Measurements from ENCODE around the gene CBX4. TPM values are rescaled to one million over a fixed set of nuclear protein-coding genes. Genes with fewer than 3 reads are reported as not detected.
A peak's percentile ranks its signal among the peaks of the same experiment; 100 is the strongest.

Gene CBX4
- total and polyA plus RNA-seq, 2 of the 13 experiments (the other 11 are each of a cell fraction or from before 2014, with no cell fraction given), result 25.8 to 50.8 TPM

DNA sequence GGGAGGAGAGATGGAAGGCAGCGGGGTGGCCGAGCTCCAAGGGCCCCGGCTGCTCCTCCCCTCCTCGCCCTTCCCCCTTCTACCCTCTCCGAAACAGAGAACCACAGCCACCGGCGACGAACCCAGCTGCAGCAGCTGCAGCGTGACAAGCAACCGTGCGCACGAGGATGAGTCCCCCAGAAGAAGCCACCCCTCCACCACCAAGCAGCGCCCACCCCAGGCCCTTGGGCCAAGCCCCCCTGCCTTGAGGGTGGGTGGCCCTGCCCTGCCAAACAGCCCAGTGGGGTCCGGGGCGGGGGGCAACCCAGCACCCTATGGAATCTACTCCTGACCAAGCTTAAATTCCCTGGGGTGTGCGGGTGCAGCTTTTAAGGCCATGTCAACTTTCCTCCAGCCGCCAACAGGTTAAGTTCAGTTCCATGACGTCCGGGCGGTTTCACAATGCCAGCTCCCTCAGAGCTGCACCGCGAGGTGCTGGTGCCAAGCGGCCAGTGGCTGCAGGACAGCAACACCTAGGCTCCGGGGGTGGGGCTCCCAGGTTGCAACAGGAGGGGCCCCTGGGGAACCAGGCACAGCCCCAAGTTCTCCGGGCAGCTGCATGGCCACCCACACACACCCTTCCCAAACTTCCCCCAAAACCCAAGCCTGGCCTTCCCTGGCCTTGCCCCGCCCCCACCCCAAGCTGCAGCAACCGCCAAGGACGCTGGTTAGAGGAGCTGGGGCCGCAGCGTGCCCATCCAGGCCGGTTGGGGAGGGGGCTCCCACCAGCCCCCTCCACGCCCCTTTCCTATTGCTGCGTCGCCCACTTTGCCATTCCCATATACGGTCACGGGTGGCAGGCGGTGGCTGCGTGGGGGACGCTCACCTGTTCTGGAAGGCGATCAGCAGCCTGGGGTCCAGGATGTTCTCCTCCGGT lies 2.0 kb downstream of the CBX4 start (continued):
- TF ChIP-seq, protein P1, sequence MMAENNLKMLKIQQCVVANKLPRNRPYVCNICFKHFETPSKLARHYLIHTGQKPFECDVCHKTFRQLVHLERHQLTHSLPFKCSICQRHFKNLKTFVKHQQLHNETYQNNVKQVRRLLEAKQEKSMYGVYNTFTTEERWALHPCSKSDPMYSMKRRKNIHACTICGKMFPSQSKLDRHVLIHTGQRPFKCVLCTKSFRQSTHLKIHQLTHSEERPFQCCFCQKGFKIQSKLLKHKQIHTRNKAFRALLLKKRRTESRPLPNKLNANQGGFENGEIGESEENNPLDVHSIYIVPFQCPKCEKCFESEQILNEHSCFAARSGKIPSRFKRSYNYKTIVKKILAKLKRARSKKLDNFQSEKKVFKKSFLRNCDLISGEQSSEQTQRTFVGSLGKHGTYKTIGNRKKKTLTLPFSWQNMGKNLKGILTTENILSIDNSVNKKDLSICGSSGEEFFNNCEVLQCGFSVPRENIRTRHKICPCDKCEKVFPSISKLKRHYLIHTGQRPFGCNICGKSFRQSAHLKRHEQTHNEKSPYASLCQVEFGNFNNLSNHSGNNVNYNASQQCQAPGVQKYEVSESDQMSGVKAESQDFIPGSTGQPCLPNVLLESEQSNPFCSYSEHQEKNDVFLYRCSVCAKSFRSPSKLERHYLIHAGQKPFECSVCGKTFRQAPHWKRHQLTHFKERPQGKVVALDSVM (CRISPR knock-in tag; IDR thresholded peaks at IDR 0.05), result 0 out of 2 replicates have a peak, but pooled peaks have one; percentile 29
- TF ChIP-seq RORA (CRISPR knock-in tag; IDR thresholded peaks at IDR 0.05), result no peak
- TF ChIP-seq TARDBP (CRISPR knock-in tag; IDR thresholded peaks at IDR 0.05), result peak; percentile 59; the same call in 1 of the 2 replicates
- no peak for TF ChIP-seq ZNF549 (CRISPR knock-in tag; IDR thresholded peaks at IDR 0.05)
- no peak for TF ChIP-seq MIER2 (CRISPR knock-in tag; IDR thresholded peaks at IDR 0.05)
- no peak for TF ChIP-seq ZNF331 (CRISPR knock-in tag; IDR thresholded peaks at IDR 0.05)
- TF ChIP-seq, protein P2, sequence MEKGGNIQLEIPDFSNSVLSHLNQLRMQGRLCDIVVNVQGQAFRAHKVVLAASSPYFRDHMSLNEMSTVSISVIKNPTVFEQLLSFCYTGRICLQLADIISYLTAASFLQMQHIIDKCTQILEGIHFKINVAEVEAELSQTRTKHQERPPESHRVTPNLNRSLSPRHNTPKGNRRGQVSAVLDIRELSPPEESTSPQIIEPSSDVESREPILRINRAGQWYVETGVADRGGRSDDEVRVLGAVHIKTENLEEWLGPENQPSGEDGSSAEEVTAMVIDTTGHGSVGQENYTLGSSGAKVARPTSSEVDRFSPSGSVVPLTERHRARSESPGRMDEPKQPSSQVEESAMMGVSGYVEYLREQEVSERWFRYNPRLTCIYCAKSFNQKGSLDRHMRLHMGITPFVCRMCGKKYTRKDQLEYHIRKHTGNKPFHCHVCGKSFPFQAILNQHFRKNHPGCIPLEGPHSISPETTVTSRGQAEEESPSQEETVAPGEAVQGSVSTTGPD (CRISPR knock-in tag; IDR thresholded peaks at IDR 0.05), result peak; percentile 15; the same call in 1 of the 2 replicates
- TF ChIP-seq DMAP1 (CRISPR knock-in tag; IDR thresholded peaks at IDR 0.05), result peak; percentile 30; the same call in 1 of the 2 replicates
- TF ChIP-seq HMG20B (CRISPR knock-in tag; conservative IDR thresholded peaks at IDR 0.05), result no peak
- no peak for TF ChIP-seq ZNF773 (CRISPR knock-in tag; IDR thresholded peaks at IDR 0.05; ENCODE audit: borderline replicate concordance)
- 0 out of 2 replicates have a peak, but pooled peaks have one; percentile 24 for TF ChIP-seq RFX5 (IDR thresholded peaks at IDR 0.05; ENCODE audit: low read depth, low read length)
- TF ChIP-seq CREB1 (IDR thresholded peaks at IDR 0.05), result peak; percentile 58; the same call in 1 of the 2 replicates
- TF ChIP-seq CREB1 (CRISPR knock-in tag; IDR thresholded peaks at IDR 0.05), result no peak; the same call in none of the 2 replicates
- no peak for TF ChIP-seq FOXO1 (CRISPR knock-in tag; IDR thresholded peaks at IDR 0.05)
- TF ChIP-seq ZNF660 (CRISPR knock-in tag; IDR thresholded peaks at IDR 0.05; ENCODE audit: borderline replicate concordance, low read depth), result no peak
- peak; percentile 80; the same call in 1 of the 2 replicates for TF ChIP-seq SIN3A (IDR thresholded peaks at IDR 0.05; ENCODE audit: borderline replicate concordance, low read depth, low read length)
- TF ChIP-seq, protein P3, sequence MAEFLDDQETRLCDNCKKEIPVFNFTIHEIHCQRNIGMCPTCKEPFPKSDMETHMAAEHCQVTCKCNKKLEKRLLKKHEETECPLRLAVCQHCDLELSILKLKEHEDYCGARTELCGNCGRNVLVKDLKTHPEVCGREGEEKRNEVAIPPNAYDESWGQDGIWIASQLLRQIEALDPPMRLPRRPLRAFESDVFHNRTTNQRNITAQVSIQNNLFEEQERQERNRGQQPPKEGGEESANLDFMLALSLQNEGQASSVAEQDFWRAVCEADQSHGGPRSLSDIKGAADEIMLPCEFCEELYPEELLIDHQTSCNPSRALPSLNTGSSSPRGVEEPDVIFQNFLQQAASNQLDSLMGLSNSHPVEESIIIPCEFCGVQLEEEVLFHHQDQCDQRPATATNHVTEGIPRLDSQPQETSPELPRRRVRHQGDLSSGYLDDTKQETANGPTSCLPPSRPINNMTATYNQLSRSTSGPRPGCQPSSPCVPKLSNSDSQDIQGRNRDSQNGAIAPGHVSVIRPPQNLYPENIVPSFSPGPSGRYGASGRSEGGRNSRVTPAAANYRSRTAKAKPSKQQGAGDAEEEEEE (CRISPR knock-in tag; IDR thresholded peaks at IDR 0.05; ENCODE audit: borderline replicate concordance), result no peak
- TF ChIP-seq, protein P4, sequence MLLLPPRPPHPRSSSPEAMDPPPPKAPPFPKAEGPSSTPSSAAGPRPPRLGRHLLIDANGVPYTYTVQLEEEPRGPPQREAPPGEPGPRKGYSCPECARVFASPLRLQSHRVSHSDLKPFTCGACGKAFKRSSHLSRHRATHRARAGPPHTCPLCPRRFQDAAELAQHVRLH (CRISPR knock-in tag; IDR thresholded peaks at IDR 0.05; ENCODE audit: borderline replicate concordance, low read depth), result no peak
- TF ChIP-seq, protein P5, sequence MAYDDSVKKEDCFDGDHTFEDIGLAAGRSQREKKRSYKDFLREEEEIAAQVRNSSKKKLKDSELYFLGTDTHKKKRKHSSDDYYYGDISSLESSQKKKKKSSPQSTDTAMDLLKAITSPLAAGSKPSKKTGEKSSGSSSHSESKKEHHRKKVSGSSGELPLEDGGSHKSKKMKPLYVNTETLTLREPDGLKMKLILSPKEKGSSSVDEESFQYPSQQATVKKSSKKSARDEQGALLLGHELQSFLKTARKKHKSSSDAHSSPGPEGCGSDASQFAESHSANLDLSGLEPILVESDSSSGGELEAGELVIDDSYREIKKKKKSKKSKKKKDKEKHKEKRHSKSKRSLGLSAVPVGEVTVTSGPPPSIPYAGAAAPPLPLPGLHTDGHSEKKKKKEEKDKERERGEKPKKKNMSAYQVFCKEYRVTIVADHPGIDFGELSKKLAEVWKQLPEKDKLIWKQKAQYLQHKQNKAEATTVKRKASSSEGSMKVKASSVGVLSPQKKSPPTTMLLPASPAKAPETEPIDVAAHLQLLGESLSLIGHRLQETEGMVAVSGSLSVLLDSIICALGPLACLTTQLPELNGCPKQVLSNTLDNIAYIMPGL (CRISPR knock-in tag; IDR thresholded peaks at IDR 0.05; ENCODE audit: borderline replicate concordance in 1 of 2, low read depth in 1 of 2), result peak; percentile 55 to 63
- no peak for TF ChIP-seq RARG (CRISPR knock-in tag; IDR thresholded peaks at IDR 0.05; ENCODE audit: low read depth)
- TF ChIP-seq SPEN (CRISPR knock-in tag; IDR thresholded peaks at IDR 0.05; ENCODE audit: low read depth), result peak; percentile 51; the same call in 1 of the 2 replicates
- TF ChIP-seq RFX1 (IDR thresholded peaks at IDR 0.05), result no peak
- no peak for TF ChIP-seq TMF1 (CRISPR knock-in tag; IDR thresholded peaks at IDR 0.05; ENCODE audit: low read depth)
